Brain microvascular endothelial cell (primary cell): ENCODE data around the gene PRR12.

ENCODE experiments used
- DNase-seq: peaks from one replicate; pipeline ENCODE4 v3.0.0-alpha.2; 2020
- H3K27ac ChIP-seq: fragments of 250-450 bp; sonication (Bioruptor Pico); 2 replicates; pipeline ENCODE4 v1.5.1; 2020; ENCODE audit warnings: mild to moderate bottlenecking, moderate library complexity
- H3K27me3 ChIP-seq: fragments of 250-450 bp; sonication (Bioruptor Pico); replicated peaks from 2 replicates; pipeline ENCODE4 v1.5.1; 2020; ENCODE audit warnings: mild to moderate bottlenecking
- H3K36me3 ChIP-seq: fragments of 250-450 bp; sonication (Bioruptor Pico); replicated peaks from 2 replicates; pipeline ENCODE4 v1.5.1; 2020; ENCODE audit warnings: mild to moderate bottlenecking
- H3K4me3 ChIP-seq: 2 replicates; pipeline ENCODE4 v1.5.1; 2011; ENCODE audit warnings: low read depth, mild to moderate bottlenecking, control low read depth, low read length, moderate library complexity
- CTCF ChIP-seq: IDR thresholded peaks from 2 replicates; pipeline ENCODE4 v1.5.1; 2011; ENCODE audit warnings: low read depth, mild to moderate bottlenecking, moderate library complexity, low read length, control low read depth, inconsistent platforms; ENCODE audit errors: missing control alignments
- in situ Hi-C: cut with HindIII; loops from 2 replicates; pipeline ENCODE4 v1.10.0; 2017; ENCODE audit warnings: low sequenced_read_pairs, low pct_ligation_motif_present

PRR12 gene

DNA sequence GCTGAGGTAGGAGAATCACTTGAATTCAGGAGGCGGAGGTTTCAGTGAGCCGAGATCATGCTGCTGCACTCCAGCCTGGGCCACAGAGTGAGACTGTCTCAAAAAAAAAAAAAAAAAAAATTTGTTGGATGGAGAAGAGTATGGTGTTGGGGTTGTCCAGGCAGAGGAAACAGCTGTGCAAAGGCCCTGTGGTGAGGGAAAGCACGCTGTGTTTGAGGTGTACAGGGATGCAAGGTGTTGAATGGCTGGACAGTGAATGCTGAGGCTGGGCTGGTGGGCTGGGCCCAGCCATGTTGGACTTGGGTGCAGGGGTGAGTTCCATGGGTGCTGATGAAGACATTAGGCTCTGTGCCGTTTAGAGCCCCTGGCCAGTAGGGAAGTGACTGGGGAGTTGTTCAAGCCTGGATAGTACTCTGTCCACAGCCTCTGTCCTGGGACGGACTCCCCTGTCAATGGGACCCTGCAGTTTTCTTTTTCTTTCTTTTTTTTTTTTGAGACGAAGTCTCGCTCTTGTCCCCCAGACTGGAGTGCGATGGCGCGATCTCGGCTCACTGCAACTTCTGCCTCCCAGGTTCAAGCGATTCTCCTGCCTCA lies 18.6 kb downstream of the PRR12 start:
- H3K4me3 ChIP-seq: no peak overlapping the region
- no peak for TF ChIP-seq CTCF
- in situ Hi-C loops: no loop called here
- no peak overlapping the region for H3K27ac ChIP-seq
- H3K27me3 ChIP-seq: no peaks in the 10 kb centered on the region
- no peak for DNase-seq
- peaks cover 39% of the 10 kb centered on the region for H3K36me3 ChIP-seq

DNA sequence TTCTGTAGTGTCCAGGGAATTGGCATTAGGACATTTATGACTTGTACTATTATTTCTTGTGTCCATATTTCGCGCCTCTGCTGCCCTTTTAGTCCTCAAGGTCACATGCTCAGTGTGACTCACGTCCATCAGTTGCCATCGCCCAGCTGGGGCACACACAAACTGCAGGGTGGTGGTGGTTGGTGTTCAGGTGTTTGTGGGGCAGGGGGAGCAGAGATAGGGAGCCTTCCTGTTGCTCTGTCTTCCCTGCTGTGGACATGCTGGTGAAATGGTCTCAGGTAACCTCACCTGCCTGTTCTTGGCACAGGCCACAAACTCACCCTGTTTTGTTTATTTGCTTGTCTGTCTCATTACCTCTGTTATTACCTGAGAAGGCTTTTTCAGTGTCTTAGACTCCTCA lies 22.4 kb downstream of the PRR12 start:
- TF ChIP-seq CTCF: no peak
- Histone ChIP-seq H3K27ac (peak overlapping the region; percentile 89), H3K27me3 (no peaks in the 10 kb centered on the region), H3K36me3 (peaks cover 38% of the 10 kb centered on the region), H3K4me3 (no peak overlapping the region)
- in situ Hi-C loops: no loop called here
- peak; percentile 16 for DNase-seq

DNA sequence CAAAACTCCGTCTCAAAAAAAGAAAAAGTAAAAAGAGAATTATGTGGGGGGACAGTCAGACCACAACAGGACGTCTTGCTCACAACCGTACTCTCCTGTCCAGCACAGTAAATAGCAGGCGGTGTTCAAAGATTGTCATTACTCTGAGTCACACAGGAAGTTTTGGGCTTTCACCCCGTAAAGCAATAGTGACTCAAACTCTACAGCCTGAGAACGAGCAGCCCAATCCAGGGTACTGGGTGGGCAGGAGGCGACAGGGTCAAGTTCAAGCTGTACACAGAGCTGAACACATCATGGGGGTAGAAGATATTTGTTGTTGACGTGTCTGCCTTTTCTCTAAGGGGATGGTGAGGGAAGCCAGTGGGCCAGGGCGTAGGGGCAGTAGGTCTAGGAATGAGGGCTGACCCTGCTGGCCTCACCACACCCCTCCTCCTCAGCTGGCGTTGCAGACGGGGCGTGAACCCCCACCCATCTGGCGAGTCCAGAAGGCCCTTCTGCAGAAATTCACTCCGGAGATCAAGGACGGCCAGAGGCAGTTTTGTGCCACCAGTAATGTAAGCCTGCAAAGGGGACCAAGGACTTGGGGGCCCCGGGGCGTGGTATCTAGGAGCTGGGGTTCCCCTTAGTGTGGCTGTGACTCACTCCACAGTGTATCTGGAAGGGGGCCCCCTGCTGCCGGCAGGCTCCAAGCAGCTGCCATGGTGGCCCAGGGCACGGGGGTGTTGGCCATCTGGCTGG lies 23.3 kb downstream of the PRR12 start:
- Histone ChIP-seq H3K4me3 (peak overlapping the region; percentile 33), H3K36me3 (peaks cover 39% of the 10 kb centered on the region), H3K27ac (peak overlapping the region; percentile 89), H3K27me3 (no peaks in the 10 kb centered on the region)
- peak; percentile 85 for DNase-seq
- peak; percentile 64 for TF ChIP-seq CTCF
- in situ Hi-C loops: no loop called here

DNA sequence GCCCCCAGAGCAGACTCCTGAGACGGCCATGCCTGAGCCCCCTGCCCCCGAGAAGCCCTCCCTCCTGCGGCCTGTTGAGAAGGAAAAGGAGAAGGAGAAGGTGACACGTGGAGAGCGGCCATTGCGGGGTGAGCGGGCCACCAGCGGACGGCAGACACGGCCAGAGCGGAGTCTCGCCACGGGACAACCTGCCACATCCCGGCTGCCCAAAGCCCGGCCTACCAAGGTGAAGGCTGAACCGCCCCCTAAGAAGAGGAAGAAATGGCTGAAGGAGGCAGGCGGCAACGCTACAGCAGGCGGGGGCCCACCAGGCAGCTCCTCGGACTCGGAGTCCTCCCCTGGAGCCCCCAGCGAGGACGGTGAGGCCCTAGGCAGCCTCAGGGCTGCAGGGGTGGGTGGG lies 24.9 kb downstream of the PRR12 start:
- in situ Hi-C loops: no loop called here
- Histone ChIP-seq H3K27ac (no peak overlapping the region), H3K36me3 (peaks cover 35% of the 10 kb centered on the region), H3K4me3 (no peak overlapping the region), H3K27me3 (no peaks in the 10 kb centered on the region)
- DNase-seq: no peak
- TF ChIP-seq CTCF: no peak

DNA sequence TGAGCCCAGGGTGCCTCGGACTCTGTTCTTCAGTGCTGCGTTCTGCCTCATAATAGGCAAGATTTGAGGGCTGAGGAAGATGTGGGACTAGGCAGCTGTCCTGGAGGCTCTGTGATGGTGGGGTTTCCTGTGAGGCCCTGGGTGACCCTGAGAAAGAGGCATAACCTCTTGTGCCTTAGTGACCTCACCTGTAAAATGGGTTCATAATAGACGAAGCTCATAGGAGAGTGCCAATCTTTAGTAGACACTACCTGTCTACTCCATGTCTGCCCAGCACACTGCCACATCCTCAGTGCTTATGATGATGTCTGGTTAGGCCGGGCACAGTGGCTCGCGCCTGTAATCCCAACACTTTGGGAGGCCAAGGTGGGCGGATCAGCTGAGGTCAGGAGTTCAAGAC lies 25.6 kb downstream of the PRR12 start:
- in situ Hi-C loops: no loop called here
- Histone ChIP-seq H3K4me3 (no peak overlapping the region), H3K36me3 (peaks cover 35% of the 10 kb centered on the region), H3K27me3 (no peaks in the 10 kb centered on the region), H3K27ac (no peak overlapping the region)
- no peak for TF ChIP-seq CTCF
- DNase-seq: no peak
